ENCODE results near the gene TMX1.

TMX1 gene, protein sequence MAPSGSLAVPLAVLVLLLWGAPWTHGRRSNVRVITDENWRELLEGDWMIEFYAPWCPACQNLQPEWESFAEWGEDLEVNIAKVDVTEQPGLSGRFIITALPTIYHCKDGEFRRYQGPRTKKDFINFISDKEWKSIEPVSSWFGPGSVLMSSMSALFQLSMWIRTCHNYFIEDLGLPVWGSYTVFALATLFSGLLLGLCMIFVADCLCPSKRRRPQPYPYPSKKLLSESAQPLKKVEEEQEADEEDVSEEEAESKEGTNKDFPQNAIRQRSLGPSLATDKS

DNA sequence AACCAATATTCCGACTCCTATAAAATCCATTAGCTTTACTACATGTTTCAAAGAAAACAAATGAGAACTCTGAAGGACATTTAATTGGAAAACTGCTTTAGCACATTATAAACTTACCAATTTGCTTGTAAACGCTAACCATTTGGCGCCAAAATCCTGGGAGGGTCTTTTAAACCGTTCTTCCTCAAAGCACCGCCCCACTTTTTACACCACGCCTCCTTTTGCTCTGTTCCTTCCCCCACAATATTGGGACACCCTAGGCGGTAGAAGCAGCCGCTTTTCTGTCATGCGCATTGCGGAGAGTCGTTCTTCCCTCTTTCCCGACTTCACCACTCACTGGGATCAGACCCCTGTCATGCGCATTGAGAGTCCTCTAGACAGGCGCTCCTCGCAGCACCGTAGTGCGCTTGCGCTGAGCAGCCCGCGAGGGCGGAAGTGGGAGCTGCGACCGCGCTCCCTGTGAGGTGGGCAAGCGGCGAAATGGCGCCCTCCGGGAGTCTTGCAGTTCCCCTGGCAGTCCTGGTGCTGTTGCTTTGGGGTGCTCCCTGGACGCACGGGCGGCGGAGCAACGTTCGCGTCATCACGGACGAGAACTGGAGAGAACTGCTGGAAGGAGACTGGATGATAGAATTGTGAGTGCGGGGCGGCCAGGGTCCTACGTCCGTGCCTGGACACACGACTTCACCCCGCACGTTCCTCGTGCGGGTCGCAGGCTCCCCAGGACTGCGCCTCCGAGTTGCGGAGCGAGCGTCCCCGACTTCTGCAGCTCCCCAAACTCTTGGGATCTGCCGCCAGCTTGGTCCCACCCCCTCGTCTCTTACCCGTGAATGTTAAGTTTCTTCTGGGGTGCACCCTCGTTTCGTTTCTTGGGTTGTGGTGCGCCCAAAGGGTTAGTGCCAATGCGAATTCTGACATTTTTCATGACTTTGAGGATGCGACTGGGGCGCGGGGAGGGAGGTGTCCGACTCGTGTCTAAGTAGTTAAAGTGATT, at the start of gene TMX1:
Gene TMX1, plus strand, starts transcription at position 435 of the 991 bp plus-strand sequence. Its CDS starts 46 bp downstream, at position 481.
- peak; percentile 95 for DNase-seq
- Mint-ChIP-seq H3K4me3 (no peak within 1 kb of the TSS), H3K4me1 (peaks cover 7% of the 10 kb centered on the region), H3K9me3 (no peaks in the 10 kb centered on the region), H3K27ac (no peak within 1 kb of the TSS), H3K27me3 (ENCODE audit: low read depth, poor library complexity) (peaks cover 3% of the 10 kb centered on the region), H3K36me3 (ENCODE audit: low read depth) (peaks cover 11% of the 10 kb centered on the region)
- TF ChIP-seq CTCF (IDR thresholded peaks at IDR 0.05): no peak

DNA sequence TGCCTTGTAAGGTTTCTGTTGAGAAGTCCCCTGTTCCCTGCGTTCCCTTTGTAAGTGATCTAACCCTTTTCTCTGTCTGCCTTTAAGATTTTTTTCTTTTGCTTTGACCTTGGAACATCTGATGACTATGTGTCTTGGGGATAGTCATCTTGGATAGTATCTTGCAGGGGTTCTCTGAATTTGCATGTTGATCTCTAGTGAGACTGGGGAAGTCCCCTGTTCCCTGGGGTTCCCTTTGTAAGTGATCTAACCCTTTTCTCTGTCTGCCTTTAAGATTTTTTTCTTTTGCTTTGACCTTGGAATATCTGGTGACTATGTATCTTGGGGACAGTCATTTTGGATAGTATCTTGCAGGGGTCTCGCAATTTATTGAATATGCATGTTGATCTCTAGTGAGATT, 38.2 kb upstream of the TMX1 start:
- Mint-ChIP-seq H3K4me1 (peaks cover 25% of the 10 kb centered on the region), H3K27me3 (ENCODE audit: low read depth, poor library complexity) (no peaks in the 10 kb centered on the region), H3K36me3 (ENCODE audit: low read depth) (no peaks in the 10 kb centered on the region), H3K27ac (no peak overlapping the region), H3K4me3 (no peak overlapping the region), H3K9me3 (no peaks in the 10 kb centered on the region)
- TF ChIP-seq CTCF (IDR thresholded peaks at IDR 0.05): no peak
- no peak for DNase-seq

DNA sequence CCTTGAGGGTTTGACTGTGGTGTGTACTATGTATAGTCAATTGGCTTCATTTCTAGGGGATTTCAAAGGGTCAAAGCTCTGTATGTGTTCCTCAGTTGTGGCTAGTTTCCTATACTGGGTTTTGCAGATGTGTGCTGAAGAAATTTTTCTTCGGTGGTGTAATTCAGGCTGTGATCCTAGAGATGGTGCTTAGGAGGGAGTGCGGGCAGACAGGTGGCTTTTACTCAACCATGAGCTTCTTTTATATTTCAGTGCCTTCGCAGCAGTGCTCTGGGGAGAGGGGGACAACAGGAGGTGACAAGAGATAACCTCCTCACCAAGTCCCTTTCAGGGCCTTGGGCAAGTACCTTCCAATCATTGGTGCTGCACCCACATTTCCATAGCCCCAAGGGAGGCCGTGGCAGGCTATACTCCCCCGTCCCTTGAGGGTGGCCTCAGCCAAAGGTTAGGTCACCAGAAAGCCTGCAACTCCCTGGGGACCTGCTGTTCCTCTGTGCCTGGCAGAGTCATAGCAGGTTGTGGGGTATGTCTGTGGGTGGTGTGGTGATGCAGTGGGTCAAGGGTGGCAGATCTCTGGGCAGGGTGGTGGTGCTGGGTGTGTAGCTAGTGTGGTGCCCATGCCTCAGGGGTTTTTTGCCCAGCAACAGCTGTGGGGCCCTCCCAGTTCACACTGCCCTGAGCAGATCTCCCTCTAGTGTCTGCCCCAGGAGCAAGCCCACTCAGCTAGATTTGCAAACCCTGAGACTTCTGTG, 37.0 kb upstream of the TMX1 start:
- H3K36me3 Mint-ChIP-seq (ENCODE audit: low read depth): no peaks in the 10 kb centered on the region
- DNase-seq: no peak
- peaks cover 25% of the 10 kb centered on the region for H3K4me1 Mint-ChIP-seq
- H3K27me3 Mint-ChIP-seq (ENCODE audit: low read depth, poor library complexity): peaks cover 2% of the 10 kb centered on the region
- no peaks in the 10 kb centered on the region for H3K9me3 Mint-ChIP-seq
- H3K4me3 Mint-ChIP-seq: no peak overlapping the region
- no peak for TF ChIP-seq CTCF (IDR thresholded peaks at IDR 0.05)
- no peak overlapping the region for H3K27ac Mint-ChIP-seq

DNA sequence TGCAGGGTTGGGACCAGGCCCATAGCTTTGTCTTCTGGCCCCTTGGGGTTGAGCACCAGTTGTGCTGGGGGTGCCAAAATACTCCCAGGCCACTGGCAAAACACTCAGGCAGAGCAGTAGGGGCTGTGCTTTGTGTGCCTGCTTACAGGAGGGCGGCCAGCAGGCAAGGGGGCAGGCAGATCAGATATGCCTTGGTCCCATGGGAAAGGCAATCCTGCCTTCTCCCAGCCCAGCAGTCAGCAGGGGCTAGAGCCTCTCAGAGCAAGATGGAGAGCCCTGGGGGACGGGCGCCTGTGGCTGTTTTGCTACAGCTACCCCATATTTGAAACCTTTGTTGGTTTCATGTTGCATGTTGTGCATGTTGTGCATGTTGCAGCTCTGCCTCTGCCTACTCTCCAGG, 36.2 kb upstream of the TMX1 start:
- Mint-ChIP-seq H3K4me1 (peaks cover 25% of the 10 kb centered on the region), H3K27ac (no peak overlapping the region), H3K36me3 (ENCODE audit: low read depth) (no peaks in the 10 kb centered on the region), H3K27me3 (ENCODE audit: low read depth, poor library complexity) (peaks cover 3% of the 10 kb centered on the region), H3K9me3 (no peaks in the 10 kb centered on the region), H3K4me3 (no peak overlapping the region)
- no peak for DNase-seq
- no peak for TF ChIP-seq CTCF (IDR thresholded peaks at IDR 0.05)

GRCh38 chr14:51205486-51205885, 34.6 kb upstream of the TMX1 start:
- DNase-seq: no peak
- H3K27me3 Mint-ChIP-seq (ENCODE audit: low read depth, poor library complexity): peaks cover 3% of the 10 kb centered on the region
- H3K36me3 Mint-ChIP-seq (ENCODE audit: low read depth): no peaks in the 10 kb centered on the region
- no peak overlapping the region for H3K4me3 Mint-ChIP-seq
- peak overlapping the region; percentile 39 for H3K27ac Mint-ChIP-seq
- no peaks in the 10 kb centered on the region for H3K9me3 Mint-ChIP-seq
- no peak for TF ChIP-seq CTCF (IDR thresholded peaks at IDR 0.05)
- peaks cover 32% of the 10 kb centered on the region for H3K4me1 Mint-ChIP-seq
